Kidney (tissue), 14 donors: Measurements from ENCODE around the gene MIDN. TPM values are rescaled to one million over a fixed set of nuclear protein-coding genes. Genes with fewer than 3 reads are reported as not detected.

ENCODE experiments used
- DNase-seq, 5 donors: peaks; one replicate each; pipeline ENCODE4 v3.0.0-alpha.2; 2013 to 2020
- FAIRE-seq: peaks from 2 replicates; lab custom pipeline; 2012; peaks lifted over from hg19 to GRCh38; lab: Jason Lieb, UNC
- H3K27ac ChIP-seq, 2 donors: one replicate each; pipeline ENCODE4 v1.7.0; 2013; ENCODE audit warnings: low read depth in 2 of 2, low read length in 2 of 2, inconsistent platforms in 1 of 2
- H3K27me3 ChIP-seq: one replicate; pipeline ENCODE4 v1.7.1; 2013; ENCODE audit warnings: low read length, inconsistent platforms; ENCODE audit not compliant: control insufficient read depth, insufficient read depth
- H3K36me3 ChIP-seq, 3 donors: one replicate each; pipeline versions ENCODE4 v1.7.0 to v1.7.1; 2013; ENCODE audit warnings: low read length in 3 of 3, control low read depth in 1 of 3, inconsistent platforms in 1 of 3; ENCODE audit not compliant: insufficient read depth in 3 of 3, control insufficient read depth in 2 of 3
- H3K4me1 ChIP-seq, 3 donors: one replicate each; pipeline versions ENCODE4 v1.7.0 to v1.7.1; 2013; ENCODE audit warnings: low read length in 3 of 3, inconsistent platforms in 1 of 3, low read depth in 1 of 3; ENCODE audit not compliant: control insufficient read depth in 2 of 3, insufficient read depth in 2 of 3
- H3K4me3 ChIP-seq, 3 donors: one replicate each; pipeline versions ENCODE4 v1.7.0 to v1.8.1; 2013; ENCODE audit warnings: low read length in 3 of 3, control low read depth in 1 of 3, inconsistent platforms in 1 of 3
- H3K9ac ChIP-seq, 3 donors: one replicate each; pipeline versions ENCODE4 v1.7.0 to v1.7.1; 2013; ENCODE audit warnings: low read length in 3 of 3, control low read depth in 1 of 3, inconsistent platforms in 1 of 3
- H3K9me3 ChIP-seq, 3 donors: one replicate each; pipeline versions ENCODE4 v1.7.0 to v1.7.1; 2013; ENCODE audit warnings: low read length in 3 of 3, control low read depth in 1 of 3, inconsistent platforms in 1 of 3; ENCODE audit not compliant: control insufficient read depth in 2 of 3, insufficient read depth in 1 of 3
- CTCF ChIP-seq: IDR thresholded peaks from 3 replicates; pipeline ENCODE4 v1.5.1; 2012; ENCODE audit warnings: mild to moderate bottlenecking, moderate library complexity, borderline replicate concordance; ENCODE audit not compliant: insufficient read depth; ENCODE audit errors: extremely low read depth
- intact Hi-C: fragments of 100-400 bp; cut with DNase I; formaldehyde crosslinking; loops from one replicate; pipeline ENCODE4 v1.11.1; 2022
- polyA plus RNA-seq: library from polyadenylated mRNA; stranded (reverse); fragments of 350-450 nt; fragmentation: Illumina TruSeq; extraction: RNeasy Lipid Tissue Mini Kit (QIAGEN cat#74804); gene quantifications from one replicate; pipeline ENCODE4 v1.2.3, GENCODE V29; 2014; ENCODE audit warnings: low read depth, low replicate concordance; ENCODE audit not compliant: insufficient read depth
- total RNA-seq: library from RNA; stranded (reverse); fragmentation: NEBNext Ultra II Directional; extraction: Animal tissue kit (Norgen Biotek cat#: 25700); gene quantifications from one replicate; pipeline ENCODE4 v1.2.1, GENCODE V29; 2021
- donor health status: control.
- donor health status: control.
- donor health status: control.
- donor health status: control.
- donor health status: control.
- donor health status: DM: yes; HTN: yes; CAD: no.
- donor health status: Normal renal cell carcinoma (clear cell type).

MIDN gene
- total and polyA plus RNA-seq, 2 donors from 2014 or later = 21.3 to 205 TPM

- FAIRE-seq (no peak), DNase-seq (no peak)
- H3K4me1 ChIP-seq = peaks cover 0 to 26% (median 9%) of the 10 kb centered on the region in 3 donors
- H3K9ac ChIP-seq = no peak overlapping the region
- no peaks in the 10 kb centered on the region for H3K9me3 ChIP-seq
- H3K4me3 ChIP-seq = no peak overlapping the region
- intact Hi-C loops = no loop called here
- H3K27ac ChIP-seq = no peak overlapping the region
- no peaks in the 10 kb centered on the region for H3K27me3 ChIP-seq
- peaks cover 2 to 21% (median 4%) of the 10 kb centered on the region in 3 donors for H3K36me3 ChIP-seq
- TF ChIP-seq CTCF = no peak
These were observed 29.7 kb downstream of the MIDN start for GRCh38 chr19:1278074-1278473.

GRCh38 chr19:1278713-1279660 is 30.6 kb downstream of the MIDN start:
- peaks cover 0 to 21% (median 4%) of the 10 kb centered on the region in 3 donors for H3K4me1 ChIP-seq
- no peaks in the 10 kb centered on the region for H3K27me3 ChIP-seq
- FAIRE-seq (no peak), DNase-seq (no peak)
- H3K36me3 ChIP-seq = peaks cover 0 to 12% (median 0%) of the 10 kb centered on the region in 3 donors
- no peak for TF ChIP-seq CTCF
- H3K4me3 ChIP-seq = no peak overlapping the region
- H3K27ac ChIP-seq = no peak overlapping the region
- no peak overlapping the region for H3K9ac ChIP-seq
- no peaks in the 10 kb centered on the region for H3K9me3 ChIP-seq
- intact Hi-C loops = no loop called here

- peaks cover 0 to 8% (median 0%) of the 10 kb centered on the region in 3 donors for H3K36me3 ChIP-seq
- H3K27me3 ChIP-seq = no peaks in the 10 kb centered on the region
- peak; percentile 97 for TF ChIP-seq CTCF
- no peak overlapping the region for H3K9ac ChIP-seq
- H3K4me1 ChIP-seq = peaks cover 0 to 12% (median 0%) of the 10 kb centered on the region in 3 donors
- DNase-seq = peak; percentile 90 to 94 (median 91)
- no peak for FAIRE-seq
- no peaks in the 10 kb centered on the region for H3K9me3 ChIP-seq
- intact Hi-C loops = no loop called here
- H3K27ac ChIP-seq = no peak overlapping the region
- no peak overlapping the region for H3K4me3 ChIP-seq
These were observed 31.5 kb downstream of the MIDN start for GRCh38 chr19:1279782-1280341.
